Measurements from ENCODE around the gene FHIP1B.
"Not testable (repeated sequence)": the region's sequence is repeated elsewhere in the genome, so short reads cannot be mapped to it uniquely, and the experiment has no call there.

- TF ChIP-seq CTCF, POLR2A (IDR thresholded peaks at IDR 0.05): not testable (repeated sequence)
Measured at GRCh38 chr11:6280809-6281208, 46.4 kb upstream of the FHIP1B start.

All from thyroid gland (tissue), 4 donors.